Tibial artery (tissue), 4 donors: Measurements from ENCODE around the gene ERLIN1.

Source experiments
- DNase-seq, 2 donors: peaks; one replicate each; pipeline ENCODE4 v3.0.0-alpha.2; 2019
- H3K27ac ChIP-seq, 2 donors: fragments of 200-600 bp; sonication (generic) in 1 of 2; 1 replicate in 1 of 2; 2 replicates in 1 of 2; pipeline ENCODE4 v1.5.1; 2018 to 2019; ENCODE audit warnings: mild to moderate bottlenecking in 1 of 2
- H3K27me3 ChIP-seq, 2 donors: fragments of 200-600 bp; sonication (generic) in 1 of 2; one replicate each; pipeline versions ENCODE4 v1.5.1 to v1.6.0; 2016 to 2019
- H3K36me3 ChIP-seq, 3 donors: fragments of 200-600 bp; sonication (generic) in 2 of 3; one replicate each; pipeline ENCODE4 v1.5.1; 2016 to 2019; ENCODE audit warnings: mild to moderate bottlenecking in 2 of 3
- H3K4me1 ChIP-seq, 4 donors: fragments of 200-600 bp; sonication (generic) in 2 of 4; 1 replicate in 3 of 4; 2 replicates in 1 of 4; pipeline ENCODE4 v1.5.1; 2016 to 2019
- H3K4me3 ChIP-seq, 2 donors: fragments of 200-600 bp; sonication (generic) in 1 of 2; 1 replicate in 1 of 2; 2 replicates in 1 of 2; pipeline ENCODE4 v1.5.1; 2018 to 2019; ENCODE audit warnings: mild to moderate bottlenecking in 2 of 2
- H3K9me3 ChIP-seq, 3 donors: fragments of 200-600 bp; sonication (generic) in 1 of 3; one replicate each; pipeline ENCODE4 v1.5.1; 2016 to 2019
- intact Hi-C: fragments of 100-400 bp; cut with DNase I; formaldehyde crosslinking; loops from one replicate; pipeline ENCODE4 v1.15.0; 2023; ENCODE audit warnings: low total_unique reads
- TF ChIP-seq, protein P1 (sequence below), 2 experiments: fragments of 200-600 bp in 1 of 2; fragments of 450-650 bp in 1 of 2; IDR thresholded peaks; one replicate each; pipeline ENCODE4 v1.5.1; 2017 to 2019; ENCODE audit warnings: antibody characterized with exemption in 2 of 2, mild to moderate bottlenecking in 1 of 2, moderate library complexity in 1 of 2

The ERLIN1 gene

DNA sequence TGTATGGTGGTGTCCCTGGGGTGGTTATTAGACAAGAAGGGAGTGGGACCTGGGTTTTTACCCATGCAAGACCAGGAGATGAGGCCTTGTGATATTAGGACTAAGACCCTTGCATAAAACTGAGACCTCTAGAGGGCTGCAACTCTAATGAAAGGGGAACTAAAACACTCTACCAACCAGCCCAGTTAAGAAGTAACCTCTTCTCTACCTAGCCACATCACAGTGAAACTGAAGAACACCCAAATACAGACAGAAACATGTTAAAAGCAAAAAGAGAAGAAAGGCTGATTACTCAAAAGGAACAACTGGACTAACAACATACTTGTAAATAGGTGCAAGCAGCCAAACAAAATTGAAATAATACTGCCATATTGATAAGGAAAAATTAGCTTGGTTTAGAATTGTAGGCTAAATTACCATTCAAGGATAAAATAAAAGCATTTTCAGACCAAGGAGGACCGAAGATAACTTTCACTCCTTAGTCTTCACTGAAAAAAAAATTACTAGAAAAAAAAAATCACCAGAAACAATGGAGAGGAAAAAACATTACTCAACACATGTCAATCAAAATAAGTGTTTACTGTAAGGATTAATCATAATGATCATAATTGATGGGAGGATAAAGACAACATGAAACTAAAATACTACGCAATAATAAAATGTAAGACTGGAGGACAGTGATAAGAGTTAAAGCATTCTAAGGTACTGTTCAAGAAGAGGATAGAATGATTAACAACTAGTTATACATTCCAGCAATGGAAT, 27.6 kb downstream of the ERLIN1 start:
- no peak for DNase-seq
- Histone ChIP-seq H3K4me1 (no peaks in the 10 kb centered on the region), H3K27ac (no peak overlapping the region), H3K9me3 (no peaks in the 10 kb centered on the region), H3K4me3 (no peak overlapping the region), H3K27me3 (no peaks in the 10 kb centered on the region), H3K36me3 (peaks cover 37 to 67% (median 42%) of the 10 kb centered on the region in 3 donors)
- intact Hi-C loops: no loop called here
- TF ChIP-seq, protein P1, sequence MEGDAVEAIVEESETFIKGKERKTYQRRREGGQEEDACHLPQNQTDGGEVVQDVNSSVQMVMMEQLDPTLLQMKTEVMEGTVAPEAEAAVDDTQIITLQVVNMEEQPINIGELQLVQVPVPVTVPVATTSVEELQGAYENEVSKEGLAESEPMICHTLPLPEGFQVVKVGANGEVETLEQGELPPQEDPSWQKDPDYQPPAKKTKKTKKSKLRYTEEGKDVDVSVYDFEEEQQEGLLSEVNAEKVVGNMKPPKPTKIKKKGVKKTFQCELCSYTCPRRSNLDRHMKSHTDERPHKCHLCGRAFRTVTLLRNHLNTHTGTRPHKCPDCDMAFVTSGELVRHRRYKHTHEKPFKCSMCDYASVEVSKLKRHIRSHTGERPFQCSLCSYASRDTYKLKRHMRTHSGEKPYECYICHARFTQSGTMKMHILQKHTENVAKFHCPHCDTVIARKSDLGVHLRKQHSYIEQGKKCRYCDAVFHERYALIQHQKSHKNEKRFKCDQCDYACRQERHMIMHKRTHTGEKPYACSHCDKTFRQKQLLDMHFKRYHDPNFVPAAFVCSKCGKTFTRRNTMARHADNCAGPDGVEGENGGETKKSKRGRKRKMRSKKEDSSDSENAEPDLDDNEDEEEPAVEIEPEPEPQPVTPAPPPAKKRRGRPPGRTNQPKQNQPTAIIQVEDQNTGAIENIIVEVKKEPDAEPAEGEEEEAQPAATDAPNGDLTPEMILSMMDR (IDR thresholded peaks at IDR 0.05): no peak

DNA sequence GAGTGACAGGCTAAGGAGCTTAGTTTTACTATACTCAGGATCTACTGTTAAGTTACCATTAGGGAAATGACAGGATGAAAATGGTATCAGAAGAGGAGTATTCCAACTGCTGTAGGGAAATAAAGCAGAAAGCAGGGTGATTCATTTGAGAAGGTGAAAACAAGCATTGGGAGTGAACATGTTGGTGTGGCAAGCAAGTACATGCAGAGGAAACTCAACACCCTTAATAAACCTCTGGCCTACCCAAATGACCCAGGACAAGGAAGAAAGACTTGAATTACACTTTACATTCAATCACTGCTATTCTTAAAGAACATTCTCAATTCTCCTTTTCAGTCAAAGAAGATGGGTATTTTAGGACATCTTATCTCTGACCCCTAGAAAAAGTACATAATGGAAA, 28.7 kb downstream of the ERLIN1 start:
- Histone ChIP-seq H3K4me3 (no peak overlapping the region), H3K9me3 (no peaks in the 10 kb centered on the region), H3K36me3 (peaks cover 40 to 67% (median 47%) of the 10 kb centered on the region in 3 donors), H3K27me3 (no peaks in the 10 kb centered on the region), H3K4me1 (no peaks in the 10 kb centered on the region), H3K27ac (no peak overlapping the region)
- intact Hi-C loops: no loop called here
- TF ChIP-seq, protein P1 (IDR thresholded peaks at IDR 0.05): no peak
- no peak for DNase-seq

DNA sequence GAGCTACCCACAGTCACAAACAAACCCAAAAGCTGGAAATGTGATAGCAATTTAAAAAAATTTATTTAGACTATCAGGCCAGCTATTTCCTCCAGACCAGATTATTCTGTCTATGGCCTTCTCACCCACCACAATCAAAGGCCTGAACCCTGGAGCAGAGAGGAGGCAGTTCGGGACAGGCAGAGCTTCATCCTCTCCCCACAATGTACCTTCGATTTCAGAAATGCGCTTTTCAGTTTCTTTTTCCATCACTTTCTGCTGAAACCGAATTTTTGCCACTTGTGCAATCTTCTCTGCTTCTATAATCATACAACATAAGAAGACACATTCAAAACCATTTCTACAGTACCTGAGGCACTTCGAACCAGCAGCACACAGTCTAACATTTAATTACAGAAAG, 29.9 kb downstream of the ERLIN1 start:
- Histone ChIP-seq H3K36me3 (peaks cover 48 to 78% (median 60%) of the 10 kb centered on the region in 3 donors), H3K27me3 (no peaks in the 10 kb centered on the region), H3K9me3 (no peaks in the 10 kb centered on the region), H3K4me3 (no peak overlapping the region), H3K4me1 (no peaks in the 10 kb centered on the region), H3K27ac (no peak overlapping the region)
- intact Hi-C loops: no loop called here
- TF ChIP-seq, protein P1 (IDR thresholded peaks at IDR 0.05): no peak
- no peak for DNase-seq

DNA sequence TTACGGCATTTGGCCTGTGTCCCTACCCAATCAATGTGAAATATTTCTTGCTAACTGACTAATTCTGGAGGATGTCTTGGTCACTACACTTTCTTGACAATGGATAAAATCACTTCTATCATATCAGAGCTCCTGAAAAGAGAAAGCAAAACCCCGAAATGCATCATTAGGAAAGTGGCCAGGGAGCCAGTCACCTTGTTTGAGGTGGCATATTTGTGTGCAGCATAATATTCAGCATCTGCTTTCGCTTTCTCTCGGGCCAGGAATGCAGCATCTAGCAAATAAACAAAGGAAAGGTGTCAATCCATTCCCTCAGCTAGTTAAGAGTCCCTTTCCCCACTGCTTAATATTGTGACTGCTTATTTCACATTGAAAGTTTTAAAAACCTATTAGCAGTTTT, 31.2 kb downstream of the ERLIN1 start:
- H3K4me1 ChIP-seq: no peaks in the 10 kb centered on the region
- no peak for DNase-seq
- H3K27me3 ChIP-seq: no peaks in the 10 kb centered on the region
- no peaks in the 10 kb centered on the region for H3K9me3 ChIP-seq
- no peak overlapping the region for H3K27ac ChIP-seq
- TF ChIP-seq, protein P1 (IDR thresholded peaks at IDR 0.05): no peak
- peaks cover 48 to 85% (median 65%) of the 10 kb centered on the region in 3 donors for H3K36me3 ChIP-seq
- H3K4me3 ChIP-seq: no peak overlapping the region
- intact Hi-C loops: no loop called here

DNA sequence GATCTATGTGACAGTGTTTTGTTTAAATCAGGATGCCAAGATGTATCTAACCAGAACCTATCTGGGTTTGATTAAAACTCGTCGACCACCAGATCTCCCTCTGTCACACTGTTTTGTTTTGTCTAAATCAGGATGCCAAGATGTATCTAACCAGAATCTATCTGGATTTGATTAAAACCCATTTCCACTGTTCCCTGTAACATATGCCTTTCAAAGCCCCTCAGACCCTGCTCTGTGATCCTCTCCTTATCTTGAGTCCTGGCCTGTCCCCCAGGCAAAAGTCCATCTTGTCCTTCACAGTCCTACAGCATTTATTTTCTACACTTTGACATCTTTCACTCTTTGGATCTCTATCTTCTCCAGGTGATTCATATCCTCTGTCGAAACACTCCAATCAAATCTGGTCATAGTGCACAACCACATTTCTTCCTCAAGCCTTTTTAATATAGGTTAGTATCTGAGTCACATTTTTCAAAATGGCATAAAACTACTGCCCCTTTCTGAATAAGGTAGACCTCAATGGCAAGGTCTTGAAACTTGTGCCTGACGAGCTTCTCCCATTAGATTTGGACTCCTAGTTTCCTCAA, 32.5 kb downstream of the ERLIN1 start:
- no peaks in the 10 kb centered on the region for H3K9me3 ChIP-seq
- DNase-seq: no peak
- H3K4me3 ChIP-seq: no peak overlapping the region
- H3K4me1 ChIP-seq: no peaks in the 10 kb centered on the region
- intact Hi-C loops: no loop called here
- H3K27ac ChIP-seq: no peak overlapping the region
- H3K27me3 ChIP-seq: no peaks in the 10 kb centered on the region
- peaks cover 42 to 87% (median 65%) of the 10 kb centered on the region in 3 donors for H3K36me3 ChIP-seq
- TF ChIP-seq, protein P1 (IDR thresholded peaks at IDR 0.05): no peak
